ENCODE results near the gene MICAL2.

DNA sequence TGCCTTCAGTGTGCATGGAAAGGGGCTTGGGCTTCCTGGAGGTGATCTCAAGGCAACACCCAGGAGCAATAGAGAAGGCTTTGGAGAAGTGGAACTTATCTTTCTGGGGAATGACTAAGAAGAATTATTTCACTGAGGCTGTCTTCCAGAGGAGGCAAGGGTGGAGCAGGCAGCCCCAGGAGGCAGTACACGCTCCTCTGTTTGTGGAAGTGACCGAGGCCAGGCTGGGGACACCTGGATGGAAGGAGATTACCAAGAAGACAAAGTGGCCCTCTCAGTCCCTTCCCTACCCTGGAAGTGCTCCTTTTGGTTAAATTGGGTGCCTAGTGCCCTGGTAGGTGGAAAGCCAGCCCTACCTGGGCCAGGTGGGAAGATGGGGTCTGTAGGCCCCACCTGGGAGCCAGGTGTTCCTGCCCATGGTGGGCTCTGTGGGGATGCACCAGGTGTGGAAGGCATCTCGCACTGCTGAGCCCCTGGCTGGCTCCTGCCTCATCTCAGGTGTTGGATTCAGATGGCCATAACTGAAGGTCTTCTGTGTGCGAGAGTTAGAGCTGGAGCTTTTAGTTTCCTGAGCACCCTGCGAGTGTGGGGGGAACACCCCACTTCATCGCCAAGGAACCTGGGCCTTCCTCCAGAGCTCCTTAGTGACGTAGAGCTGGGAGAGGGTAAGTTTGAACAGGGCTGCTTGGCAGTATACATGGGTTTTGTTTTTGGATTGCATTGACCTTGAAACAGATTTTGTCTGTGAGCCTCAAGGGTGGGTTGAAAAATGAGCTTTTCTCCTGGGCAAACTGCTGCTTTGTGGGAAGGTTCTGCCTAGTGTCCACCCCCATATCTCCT, 46.1 kb downstream of the MICAL2 start:
- no peak for TF ChIP-seq POLR2AphosphoS5 (IDR thresholded peaks at IDR 0.05; ENCODE audit: low read depth, low read length)
- no peak for TF ChIP-seq TAF1 (IDR thresholded peaks at IDR 0.05; ENCODE audit: borderline replicate concordance, insufficient read depth, low read length)

Measured in PFSK-1 (cell line).